CD14-positive monocyte (primary cell): ENCODE results near the gene TCF25. TPM values are rescaled to one million over a fixed set of nuclear protein-coding genes. Genes with fewer than 3 reads are reported as not detected.

Source experiments
- DNase-seq, 3 donors: peaks; one replicate each; pipeline ENCODE4 v3.0.0-alpha.2; 2011 to 2022
- H2AFZ ChIP-seq: 2 replicates; pipeline ENCODE4 v1.6.0; 2012; ENCODE audit warnings: mild to moderate bottlenecking, low read depth, low read length, inconsistent platforms; ENCODE audit not compliant: insufficient read depth, poor library complexity, severe bottlenecking
- H3K27ac ChIP-seq, 2 donors: 1 replicate in 1 of 2; 2 replicates in 1 of 2; pipeline ENCODE4 v1.5.1; 2012 to 2013; ENCODE audit warnings: low read length in 2 of 2, control low read depth in 1 of 2, inconsistent platforms in 1 of 2, low read depth in 1 of 2, mild to moderate bottlenecking in 1 of 2
- H3K27me3 ChIP-seq, 2 donors: one replicate each; pipeline versions ENCODE4 v1.6.0 to v1.6.1; 2011 to 2013; ENCODE audit warnings: low read length in 2 of 2; ENCODE audit not compliant: control insufficient read depth in 2 of 2, insufficient read depth in 2 of 2
- H3K36me3 ChIP-seq, 2 donors: replicated peaks in 1 of 2; 1 replicate in 1 of 2; 2 replicates in 1 of 2; pipeline versions ENCODE4 v1.5.1 to v1.6.1; 2012 to 2013; ENCODE audit warnings: low read length in 2 of 2, control low read depth in 1 of 2, inconsistent platforms in 1 of 2, mild to moderate bottlenecking in 1 of 2; ENCODE audit not compliant: insufficient read depth in 2 of 2, control insufficient read depth in 1 of 2
- H3K4me1 ChIP-seq, 2 donors: 1 replicate in 1 of 2; 2 replicates in 1 of 2; pipeline versions ENCODE4 v1.5.1 to v1.6.1; 2012 to 2013; ENCODE audit warnings: low read length in 2 of 2, control low read depth in 1 of 2, inconsistent platforms in 1 of 2, mild to moderate bottlenecking in 1 of 2, moderate library complexity in 1 of 2; ENCODE audit not compliant: insufficient read depth in 2 of 2, control insufficient read depth in 1 of 2
- H3K4me2 ChIP-seq: replicated peaks from 2 replicates; pipeline ENCODE3; 2012; ENCODE audit warnings: low read length, moderate library complexity, mild to moderate bottlenecking; ENCODE audit not compliant: poor library complexity, severe bottlenecking; ENCODE audit errors: extremely low read depth
- H3K4me3 ChIP-seq, 3 experiments: fragments of 200-600 bp in 1 of 3; sonication (generic) in 1 of 3; replicated peaks in 1 of 3; 1 replicate in 2 of 3; 2 replicates in 1 of 3; pipeline ENCODE4 v1.5.1; 2011 to 2013; ENCODE audit warnings: low read length in 3 of 3, mild to moderate bottlenecking in 3 of 3, control low read depth in 2 of 3, low read depth in 2 of 3, inconsistent platforms in 1 of 3, moderate library complexity in 1 of 3
- H3K79me2 ChIP-seq: 2 replicates; pipeline ENCODE4 v1.6.0; 2012; ENCODE audit warnings: mild to moderate bottlenecking, control low read depth, inconsistent platforms, low read length, moderate library complexity; ENCODE audit not compliant: insufficient read depth
- H3K9ac ChIP-seq: 2 replicates; pipeline ENCODE4 v1.6.0; 2017; ENCODE audit warnings: low read length, mild to moderate bottlenecking; ENCODE audit not compliant: insufficient read depth, poor library complexity, severe bottlenecking
- H3K9me3 ChIP-seq, 2 donors: replicated peaks in 1 of 2; 1 replicate in 1 of 2; 2 replicates in 1 of 2; pipeline versions ENCODE4 v1.5.1 to v1.6.1; 2012 to 2013; ENCODE audit warnings: low read length in 2 of 2, control low read depth in 1 of 2; ENCODE audit not compliant: control insufficient read depth in 1 of 2, insufficient read depth in 1 of 2
- H4K20me1 ChIP-seq: 2 replicates; pipeline ENCODE4 v1.6.0; 2012; ENCODE audit warnings: mild to moderate bottlenecking, low read length, control low read depth, moderate library complexity; ENCODE audit not compliant: insufficient read depth
- H3K27ac Mint-ChIP-seq, 7 donors: one replicate each; pipeline ENCODE4 v1.8.0; 2020; ENCODE audit warnings: mild to moderate bottlenecking in 7 of 7, mixed read lengths in 7 of 7, moderate library complexity in 6 of 7, inconsistent platforms in 2 of 7
- H3K27me3 Mint-ChIP-seq, 3 donors: one replicate each; pipeline ENCODE4 v1.8.0; 2021 to 2022; ENCODE audit warnings: low read depth in 3 of 3, mild to moderate bottlenecking in 3 of 3, mixed read lengths in 3 of 3, moderate library complexity in 3 of 3, inconsistent platforms in 1 of 3
- H3K36me3 Mint-ChIP-seq, 2 donors: one replicate each; pipeline ENCODE4 v1.8.0; 2020; ENCODE audit warnings: mixed read lengths in 2 of 2, inconsistent platforms in 1 of 2, mild to moderate bottlenecking in 1 of 2
- H3K4me1 Mint-ChIP-seq: one replicate; pipeline ENCODE4 v1.8.0; 2020; ENCODE audit warnings: mild to moderate bottlenecking, mixed read lengths
- H3K4me3 Mint-ChIP-seq, 2 donors: one replicate each; pipeline ENCODE4 v1.8.0; 2020; ENCODE audit warnings: mild to moderate bottlenecking in 2 of 2, mixed read lengths in 2 of 2, moderate library complexity in 1 of 2
- H3K9me3 Mint-ChIP-seq, 7 donors: one replicate each; pipeline ENCODE4 v1.8.0; 2020 to 2022; ENCODE audit warnings: mixed read lengths in 7 of 7, mild to moderate bottlenecking in 6 of 7, moderate library complexity in 6 of 7, inconsistent platforms in 2 of 7
- CTCF ChIP-seq: fragments of 200-600 bp; IDR thresholded peaks from one replicate; pipeline ENCODE4 v1.8.0; 2022; ENCODE audit warnings: antibody characterized with exemption, mild to moderate bottlenecking
- WGBS: methylation state at CpG from one replicate; pipeline ENCODE4 v1.1.5; 2013; ENCODE audit warnings: missing lambda C conversion rate; ENCODE audit not compliant: insufficient coverage; 5-methylcytosine and 5-hydroxymethylcytosine counted together
- intact Hi-C, 2 donors: fragments of 100-400 bp; cut with micrococcal nuclease; formaldehyde crosslinking; loops; one replicate each; pipeline versions ENCODE4 v1.15.0 to v1.15.1; 2023
- polyA plus RNA-seq, 3 donors: library from polyadenylated mRNA; depleted of rRNA in 1 of 3; unstranded in 2 of 3; stranded (reverse) in 1 of 3; fragments of 300-500 nt in 2 of 3; fragments of >200 nt in 1 of 3; fragmentation: Illumina TruSeq in 2 of 3; gene quantifications; 1 replicate in 2 of 3; 2 replicates in 1 of 3; pipeline ENCODE4 v1.2.3, GENCODE V29; 2012 to 2021

Gene TCF25
- polyA plus RNA-seq, 3 donors, result 98.0 to 231 (median 114) TPM

- no peaks in the 10 kb centered on the region for H3K4me1 Mint-ChIP-seq
- WGBS, result 95% methylated on average over 23 of the region's 26 CpGs
- peaks cover 2% of the 10 kb centered on the region for H3K79me2 ChIP-seq
- peaks cover 92 to 100% of the 10 kb centered on the region in 2 donors for H3K36me3 ChIP-seq
- H3K9me3 Mint-ChIP-seq, result peaks cover 0 to 2% (median 0%) of the 10 kb centered on the region in 7 donors
- no peak for TF ChIP-seq CTCF
- peak overlapping the region in 1 of 7 donors; percentile 7 for H3K27ac Mint-ChIP-seq
- intact Hi-C loops, result no loop called here
- H3K4me3 ChIP-seq, result no peak overlapping the region
- H3K9me3 ChIP-seq, result no peaks in the 10 kb centered on the region
- H3K27me3 Mint-ChIP-seq, result no peaks in the 10 kb centered on the region
- no peak overlapping the region for H3K4me2 ChIP-seq
- peaks cover 81 to 95% of the 10 kb centered on the region in 2 donors for H3K36me3 Mint-ChIP-seq
- H3K27ac ChIP-seq, result no peak overlapping the region
- H3K4me3 Mint-ChIP-seq, result no peak overlapping the region
- peaks cover 90% of the 10 kb centered on the region for H4K20me1 ChIP-seq
- no peak for DNase-seq
- H3K4me1 ChIP-seq, result no peaks in the 10 kb centered on the region
- no peaks in the 10 kb centered on the region for H3K27me3 ChIP-seq
- H3K9ac ChIP-seq, result no peak overlapping the region
- H2AFZ ChIP-seq, result no peak overlapping the region
These were observed 22.3 kb downstream of the TCF25 start for GRCh38 chr16:89895482-89896250.

GRCh38 chr16:89897204-89897603, 23.8 kb downstream of the TCF25 start:
- intact Hi-C loops, result no loop called here
- Mint-ChIP-seq H3K4me1 (no peaks in the 10 kb centered on the region), H3K36me3 (peaks cover 74 to 87% of the 10 kb centered on the region in 2 donors), H3K4me3 (no peak overlapping the region), H3K27me3 (no peaks in the 10 kb centered on the region), H3K27ac (no peak overlapping the region), H3K9me3 (peaks cover 0 to 2% (median 0%) of the 10 kb centered on the region in 7 donors)
- Histone ChIP-seq H3K36me3 (peaks cover 82 to 91% of the 10 kb centered on the region in 2 donors), H3K79me2 (no peaks in the 10 kb centered on the region), H3K9me3 (no peaks in the 10 kb centered on the region), H4K20me1 (peaks cover 80% of the 10 kb centered on the region), H3K27me3 (no peaks in the 10 kb centered on the region), H3K4me3 (no peak overlapping the region), H2AFZ (no peak overlapping the region), H3K27ac (no peak overlapping the region), H3K9ac (no peak overlapping the region), H3K4me2 (no peak overlapping the region), H3K4me1 (no peaks in the 10 kb centered on the region)
- 100% methylated on average over 6 of the region's 11 CpGs for WGBS
- no peak for TF ChIP-seq CTCF
- DNase-seq, result no peak
